IMR-90 (cell line): ENCODE measurements around the gene DOCK2. TPM values are rescaled to one million over a fixed set of nuclear protein-coding genes. Genes with fewer than 3 reads are reported as not detected.

Source experiments
- ATAC-seq: fragments of 200-7000 bp; cut with Tn5 transposase; 2 replicates; pipeline ENCODE4 v1.9.1; 2020; ENCODE audit warnings: low read depth, mild to moderate bottlenecking, moderate library complexity
- BruUV-seq: library from RNA; stranded (reverse); fragments of 400-500 nt; replicated peaks from 2 replicates; lab custom pipeline; 2021; lab: Mats Ljungman, UMichigan
- CTCF ChIA-PET: fragments of 300-600 bp; formaldehyde crosslinking; extraction: SDS; loops from one replicate; lab custom pipeline; 2021; ENCODE audit warnings: antibody characterized with exemption; lab: Yijun Ruan, JAX
- POLR2A ChIA-PET: fragments of 300-600 bp; sonication (Branson Sonifier 250); formaldehyde crosslinking; loops from one replicate; lab custom pipeline; 2022; ENCODE audit warnings: antibody characterized with exemption; ENCODE audit not compliant: unreplicated experiment; lab: Charles Lee
- DNase-seq: peaks from one replicate; pipeline ENCODE4 v3.0.0; 2013
- H2AFZ ChIP-seq: replicated peaks from 2 replicates; pipeline ENCODE3; 2013; ENCODE audit warnings: low read length, mild to moderate bottlenecking; ENCODE audit not compliant: poor library complexity
- H2AK5ac ChIP-seq: 2 replicates; pipeline ENCODE4 v1.6.1; 2013; ENCODE audit warnings: low read depth, low read length, inconsistent platforms
- H2AK9ac ChIP-seq: replicated peaks from 2 replicates; pipeline ENCODE3; 2013; ENCODE audit warnings: mild to moderate bottlenecking, low read depth, low read length, moderate library complexity; ENCODE audit not compliant: poor library complexity
- H2BK120ac ChIP-seq: 2 replicates; pipeline ENCODE4 v1.6.1; 2013; ENCODE audit warnings: low read depth, low read length, inconsistent platforms
- H2BK15ac ChIP-seq: 3 replicates; pipeline ENCODE4 v1.6.1; 2013; ENCODE audit warnings: low read depth, low read length, inconsistent platforms
- H2BK20ac ChIP-seq: 2 replicates; pipeline ENCODE4 v1.6.1; 2013; ENCODE audit warnings: low read depth, mild to moderate bottlenecking, inconsistent platforms, low read length, moderate library complexity
- H2BK5ac ChIP-seq: 2 replicates; pipeline ENCODE4 v1.6.1; 2013; ENCODE audit warnings: mild to moderate bottlenecking, low read depth, low read length, inconsistent platforms; ENCODE audit not compliant: poor library complexity, severe bottlenecking
- H3K14ac ChIP-seq: replicated peaks from 2 replicates; pipeline ENCODE4 v1.6.1; 2013; ENCODE audit warnings: low read depth, low read length, inconsistent platforms
- H3K18ac ChIP-seq: 2 replicates; pipeline ENCODE4 v1.6.1; 2013; ENCODE audit warnings: low read depth, low read length, control low read depth
- H3K23ac ChIP-seq: 2 replicates; pipeline ENCODE4 v1.6.1; 2013; ENCODE audit warnings: low read depth, low read length, inconsistent platforms
- H3K27ac ChIP-seq: 2 replicates; pipeline ENCODE4 v1.5.1; 2013; ENCODE audit warnings: mild to moderate bottlenecking, control low read depth, low read length; ENCODE audit not compliant: insufficient read depth
- H3K27me3 ChIP-seq: 2 replicates; pipeline ENCODE4 v1.6.1; 2013; ENCODE audit warnings: low read length; ENCODE audit not compliant: control insufficient read depth, insufficient read depth
- H3K36me3 ChIP-seq: 2 replicates; pipeline ENCODE4 v1.6.1; 2013; ENCODE audit warnings: low read length, mixed read lengths; ENCODE audit not compliant: control insufficient read depth, insufficient read depth
- H3K4ac ChIP-seq: 2 replicates; pipeline ENCODE4 v1.6.1; 2013; ENCODE audit warnings: low read depth, low read length, inconsistent platforms
- H3K4me1 ChIP-seq: 2 replicates; pipeline ENCODE4 v1.6.1; 2013; ENCODE audit warnings: low read length, mixed read lengths; ENCODE audit not compliant: control insufficient read depth, insufficient read depth
- H3K4me2 ChIP-seq: 2 replicates; pipeline ENCODE4 v1.6.1; 2013; ENCODE audit warnings: low read depth, mild to moderate bottlenecking, control low read depth, low read length, moderate library complexity
- H3K4me3 ChIP-seq: 2 replicates; pipeline ENCODE4 v1.5.1; 2013; ENCODE audit warnings: low read depth, mild to moderate bottlenecking, control low read depth, low read length, moderate library complexity; ENCODE audit not compliant: insufficient read depth
- H3K56ac ChIP-seq: 2 replicates; pipeline ENCODE4 v1.6.1; 2013; ENCODE audit warnings: low read length, inconsistent platforms; ENCODE audit not compliant: insufficient read depth; ENCODE audit errors: extremely low read depth
- H3K79me1 ChIP-seq, 2 experiments: 2 replicates each; pipeline ENCODE4 v1.6.1; 2013; ENCODE audit warnings: low read length in 2 of 2, inconsistent platforms in 1 of 2, low read depth in 1 of 2
- H3K9ac ChIP-seq: 2 replicates; pipeline ENCODE4 v1.6.1; 2013; ENCODE audit warnings: low read depth, low read length, control low read depth
- H3K9me1 ChIP-seq: 2 replicates; pipeline ENCODE4 v1.6.1; 2013; ENCODE audit warnings: low read length, inconsistent platforms; ENCODE audit not compliant: insufficient read depth
- H3K9me3 ChIP-seq: 2 replicates; pipeline ENCODE4 v1.6.1; 2013; ENCODE audit warnings: low read length; ENCODE audit not compliant: control insufficient read depth, insufficient read depth
- H4K20me1 ChIP-seq: 2 replicates; pipeline ENCODE4 v1.6.1; 2013; ENCODE audit warnings: low read length, inconsistent platforms; ENCODE audit not compliant: insufficient read depth
- H4K5ac ChIP-seq: 2 replicates; pipeline ENCODE4 v1.6.1; 2013; ENCODE audit warnings: mild to moderate bottlenecking, low read depth, low read length, control low read depth
- H4K8ac ChIP-seq, 2 experiments: 2 replicates each; pipeline ENCODE4 v1.6.1; 2013; ENCODE audit warnings: low read depth in 2 of 2, low read length in 2 of 2, control low read depth in 1 of 2, inconsistent platforms in 1 of 2
- H4K91ac ChIP-seq: 2 replicates; pipeline ENCODE4 v1.6.1; 2013; ENCODE audit warnings: low read depth, low read length, inconsistent platforms; ENCODE audit not compliant: insufficient read depth
- NFE2L2 ChIP-seq: fragments of 150-350 bp; IDR thresholded peaks from 2 replicates; pipeline ENCODE4 v1.6.1; 2016; ENCODE audit warnings: low read depth, mild to moderate bottlenecking, low read length
- WGBS, 2 experiments: methylation state at CpG; one replicate each; pipeline versions ENCODE4 v1.1.5 to v1.1.7; 2013; ENCODE audit warnings: missing lambda C conversion rate in 2 of 2; ENCODE audit not compliant: insufficient read length in 1 of 2; ENCODE audit errors: extremely low coverage in 2 of 2; 5-methylcytosine and 5-hydroxymethylcytosine counted together
- dilution Hi-C: fragments of 300-500 bp; cut with HindIII; formaldehyde crosslinking; loops from one replicate; pipeline ENCODE4 v1.14.3; 2018; ENCODE audit warnings: low sequenced_read_pairs; ENCODE audit not compliant: unreplicated experiment
- in situ Hi-C: fragments of 300-500 bp; cut with MboI; formaldehyde crosslinking; loops from 3 replicates; pipeline ENCODE4 v1.14.3; 2019; ENCODE audit warnings: low sequenced_read_pairs, inconsistent platforms, mixed read lengths
- intact Hi-C: fragments of 100-400 bp; cut with micrococcal nuclease; formaldehyde crosslinking; loops from 2 replicates; pipeline ENCODE4 v1.10.0; 2022
- polyA plus RNA-seq, 3 experiments: library from polyadenylated mRNA; depleted of rRNA; stranded (reverse); fragments of >200 nt; gene quantifications; 2 replicates each; pipeline ENCODE4 v1.2.3, GENCODE V29; 2012; ENCODE audit warnings: low replicate concordance in 1 of 3
- total RNA-seq: library from RNA; depleted of rRNA; stranded (reverse); fragments of >200 nt; gene quantifications from 2 replicates; pipeline ENCODE4 v1.2.3, GENCODE V29; 2012

The DOCK2 gene
- total and polyA plus RNA-seq, 2 of the 4 experiments (the other 2 are of a cell fraction), result 0.72 to 3.0 TPM

- peak overlapping the region; percentile 39 for H4K91ac ChIP-seq
- ATAC-seq, result no peak
These were observed 126.9 kb downstream of the DOCK2 start for GRCh38 chr5:169764018-169764378.

More at GRCh38 chr5:169764018-169764378, 126.9 kb downstream of the DOCK2 start:
- peaks cover 10% of the 10 kb centered on the region for H3K9me1 ChIP-seq
- in situ Hi-C loops, result no loop called here
- no peak overlapping the region for H2BK5ac ChIP-seq
- no peak overlapping the region for H3K9ac ChIP-seq
- no peak overlapping the region for H3K4me3 ChIP-seq
- peak overlapping the region; percentile 91 for H2BK120ac ChIP-seq
- no peaks in the 10 kb centered on the region for H3K9me3 ChIP-seq
- H3K4me2 ChIP-seq, result no peak overlapping the region
- H3K27me3 ChIP-seq, result no peaks in the 10 kb centered on the region
- H4K20me1 ChIP-seq, result no peaks in the 10 kb centered on the region
- H2AK5ac ChIP-seq, result 0 out of 2 replicates have a peak overlapping the region, but pooled peaks have one; percentile 18
- no peak overlapping the region for H3K56ac ChIP-seq
- no peaks in the 10 kb centered on the region for H3K79me1 ChIP-seq
- DNase-seq, result no peak
- CTCF ChIA-PET, result no interaction called here
- peaks cover 7% of the 10 kb centered on the region for H3K4me1 ChIP-seq
- intact Hi-C loops, result no loop called here
- no peaks in the 10 kb centered on the region for H3K36me3 ChIP-seq
- 68% methylated on average over 2 of the region's 5 CpGs; no CpG with 5 or more reads in 1 of the 2 experiments for WGBS, 2 experiments
- peak overlapping the region in 1 of 2 experiments; percentile 67; a peak in 2 of 4 replicates for H4K8ac ChIP-seq
- dilution Hi-C loops, result no loop called here
- no peak for TF ChIP-seq NFE2L2
- peak overlapping the region; percentile 75; the same call in 2 of the 3 replicates for H2BK15ac ChIP-seq
- H3K23ac ChIP-seq, result peak overlapping the region; percentile 23; the same call in 1 of the 2 replicates
- no peak overlapping the region for H3K18ac ChIP-seq
- no TSS peak for BruUV-seq
- POLR2A ChIA-PET, result no interaction called here
- no peak overlapping the region for H3K27ac ChIP-seq
- H3K14ac ChIP-seq, result no peak overlapping the region; the same call in 1 of the 2 replicates
- H2AFZ ChIP-seq, result no peak overlapping the region
- no peak overlapping the region for H2AK9ac ChIP-seq
- H4K5ac ChIP-seq, result no peak overlapping the region
- H3K4ac ChIP-seq, result peak overlapping the region; percentile 83
- peak overlapping the region; percentile 75; the same call in 1 of the 2 replicates for H2BK20ac ChIP-seq
